ENCODE measurements around the gene NDUFA9. TPM values are rescaled to one million over a fixed set of nuclear protein-coding genes. Genes with fewer than 3 reads are reported as not detected.

NDUFA9 gene
- total RNA-seq, 1 donor, result 103 TPM

GRCh38 chr12:4685317-4685716, 36.4 kb downstream of the NDUFA9 start:
- DNase-seq (ENCODE audit: low read depth in 2 of 3, low spot score in 2 of 3), result no peak

- DNase-seq (ENCODE audit: low read depth in 2 of 3, low spot score in 2 of 3), result no peak
Observed at GRCh38 chr12:4690760-4691159, 41.8 kb downstream of the NDUFA9 start.

Other genes starting within 250 kb of the NDUFA9 start
- not detected for gene FGF6, start 203.3 kb upstream of the NDUFA9 start, total RNA-seq
- 2.2 TPM for gene RAD51AP1, start 110.2 kb upstream of the NDUFA9 start, total RNA-seq
- gene DYRK4, start 86.9 kb upstream of the NDUFA9 start, total RNA-seq, result 19.1 TPM
- gene AKAP3, start 63 bp upstream of the NDUFA9 start, total RNA-seq, result 1.1 TPM
- gene GALNT8, start 71.3 kb downstream of the NDUFA9 start, total RNA-seq, result 1.1 TPM